Measurements from ENCODE around the gene TBC1D13.

DNA sequence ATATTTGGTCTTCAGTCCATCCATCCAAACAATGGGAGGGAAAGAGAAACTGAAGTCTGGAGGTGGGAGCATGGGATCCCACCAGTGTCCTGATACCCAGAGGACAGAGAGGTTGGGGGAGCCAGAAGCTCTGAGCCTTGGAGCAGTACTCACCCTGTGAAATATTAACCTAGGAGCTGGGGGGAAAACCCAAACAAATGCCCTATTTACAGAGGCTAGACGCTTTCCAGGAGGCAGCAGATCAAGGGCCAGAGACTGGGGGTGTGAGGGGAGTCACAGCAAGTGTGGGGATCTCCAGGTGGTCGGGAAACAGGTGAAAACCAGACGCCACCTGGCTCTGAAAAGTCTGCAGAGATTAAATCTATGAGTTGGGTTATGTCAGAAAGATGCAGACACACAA is 21.6 kb upstream of the TBC1D13 start:
- TF ChIP-seq, protein P1, sequence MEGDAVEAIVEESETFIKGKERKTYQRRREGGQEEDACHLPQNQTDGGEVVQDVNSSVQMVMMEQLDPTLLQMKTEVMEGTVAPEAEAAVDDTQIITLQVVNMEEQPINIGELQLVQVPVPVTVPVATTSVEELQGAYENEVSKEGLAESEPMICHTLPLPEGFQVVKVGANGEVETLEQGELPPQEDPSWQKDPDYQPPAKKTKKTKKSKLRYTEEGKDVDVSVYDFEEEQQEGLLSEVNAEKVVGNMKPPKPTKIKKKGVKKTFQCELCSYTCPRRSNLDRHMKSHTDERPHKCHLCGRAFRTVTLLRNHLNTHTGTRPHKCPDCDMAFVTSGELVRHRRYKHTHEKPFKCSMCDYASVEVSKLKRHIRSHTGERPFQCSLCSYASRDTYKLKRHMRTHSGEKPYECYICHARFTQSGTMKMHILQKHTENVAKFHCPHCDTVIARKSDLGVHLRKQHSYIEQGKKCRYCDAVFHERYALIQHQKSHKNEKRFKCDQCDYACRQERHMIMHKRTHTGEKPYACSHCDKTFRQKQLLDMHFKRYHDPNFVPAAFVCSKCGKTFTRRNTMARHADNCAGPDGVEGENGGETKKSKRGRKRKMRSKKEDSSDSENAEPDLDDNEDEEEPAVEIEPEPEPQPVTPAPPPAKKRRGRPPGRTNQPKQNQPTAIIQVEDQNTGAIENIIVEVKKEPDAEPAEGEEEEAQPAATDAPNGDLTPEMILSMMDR (IDR thresholded peaks at IDR 0.05), result no peak
- TF ChIP-seq, protein P2, sequence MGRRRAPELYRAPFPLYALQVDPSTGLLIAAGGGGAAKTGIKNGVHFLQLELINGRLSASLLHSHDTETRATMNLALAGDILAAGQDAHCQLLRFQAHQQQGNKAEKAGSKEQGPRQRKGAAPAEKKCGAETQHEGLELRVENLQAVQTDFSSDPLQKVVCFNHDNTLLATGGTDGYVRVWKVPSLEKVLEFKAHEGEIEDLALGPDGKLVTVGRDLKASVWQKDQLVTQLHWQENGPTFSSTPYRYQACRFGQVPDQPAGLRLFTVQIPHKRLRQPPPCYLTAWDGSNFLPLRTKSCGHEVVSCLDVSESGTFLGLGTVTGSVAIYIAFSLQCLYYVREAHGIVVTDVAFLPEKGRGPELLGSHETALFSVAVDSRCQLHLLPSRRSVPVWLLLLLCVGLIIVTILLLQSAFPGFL (CRISPR knock-in tag; IDR thresholded peaks at IDR 0.05; ENCODE audit: borderline replicate concordance), result no peak

All from WTC11 (cell line).